Suprapubic skin (tissue), 4 donors: ENCODE data around the gene NECTIN3.

Experiments used
- CTCF ChIP-seq, 2 donors: fragments of 200-600 bp in 1 of 2; fragments of 450-650 bp in 1 of 2; sonication (generic) in 1 of 2; IDR thresholded peaks; one replicate each; pipeline ENCODE4 v1.5.1; 2016 to 2019; ENCODE audit warnings: antibody characterized with exemption in 2 of 2, mild to moderate bottlenecking in 1 of 2, moderate library complexity in 1 of 2
- POLR2A ChIP-seq, 2 donors: fragments of 450-650 bp; IDR thresholded peaks; one replicate each; pipeline ENCODE4 v1.6.1; 2017; ENCODE audit warnings: antibody characterized with exemption in 2 of 2, mild to moderate bottlenecking in 2 of 2, moderate library complexity in 2 of 2
- POLR2AphosphoS5 ChIP-seq, 3 donors: sonication (generic); formaldehyde crosslinking; IDR thresholded peaks; one replicate each; pipeline ENCODE4 v1.6.1; 2017; ENCODE audit warnings: antibody characterized with exemption in 3 of 3

- TF ChIP-seq CTCF (IDR thresholded peaks at IDR 0.05): no peak
- no peak for TF ChIP-seq POLR2A (IDR thresholded peaks at IDR 0.05)
- TF ChIP-seq POLR2AphosphoS5 (IDR thresholded peaks at IDR 0.05): no peak
Measured at GRCh38 chr3:111194048-111194447, 122.4 kb downstream of the NECTIN3 start.
